Liver (tissue), 9 donors: ENCODE measurements around the gene PRAC1. TPM values are rescaled to one million over a fixed set of nuclear protein-coding genes. Genes with fewer than 3 reads are reported as not detected.

Source experiments
- DNase-seq: peaks from one replicate; pipeline ENCODE4 v3.0.0-alpha.2; 2017; ENCODE audit warnings: low spot score
- H3K27ac ChIP-seq, 2 donors: one replicate each; pipeline ENCODE4 v1.7.0; 2013; ENCODE audit warnings: inconsistent platforms in 2 of 2, low read length in 2 of 2, control low read depth in 1 of 2, low read depth in 1 of 2, mild to moderate bottlenecking in 1 of 2
- H3K27me3 ChIP-seq, 4 donors: one replicate each; pipeline versions ENCODE4 v1.6.1 to v1.7.0; 2013; ENCODE audit warnings: low read length in 3 of 4, inconsistent platforms in 1 of 4, mild to moderate bottlenecking in 1 of 4, moderate library complexity in 1 of 4; ENCODE audit not compliant: control insufficient read depth in 4 of 4, insufficient read depth in 4 of 4
- H3K36me3 ChIP-seq, 4 donors: one replicate each; pipeline versions ENCODE4 v1.6.1 to v1.7.0; 2013; ENCODE audit warnings: low read length in 3 of 4, mild to moderate bottlenecking in 3 of 4, low read depth in 1 of 4, moderate library complexity in 1 of 4; ENCODE audit not compliant: control insufficient read depth in 4 of 4, insufficient read depth in 3 of 4
- H3K4me1 ChIP-seq, 4 donors: one replicate each; pipeline versions ENCODE4 v1.6.1 to v1.7.0; 2013; ENCODE audit warnings: low read length in 3 of 4, mild to moderate bottlenecking in 3 of 4, moderate library complexity in 1 of 4; ENCODE audit not compliant: control insufficient read depth in 4 of 4, insufficient read depth in 4 of 4
- H3K4me3 ChIP-seq, 3 donors: one replicate each; pipeline versions ENCODE4 v1.6.1 to v1.7.0; 2013; ENCODE audit warnings: low read length in 3 of 3, control low read depth in 1 of 3, low read depth in 1 of 3, mild to moderate bottlenecking in 1 of 3
- H3K9ac ChIP-seq, 2 donors: one replicate each; pipeline ENCODE4 v1.7.0; 2013; ENCODE audit warnings: low read length in 2 of 2, mild to moderate bottlenecking in 2 of 2, moderate library complexity in 2 of 2, control low read depth in 1 of 2, low read depth in 1 of 2
- H3K9me3 ChIP-seq, 4 donors: one replicate each; pipeline versions ENCODE4 v1.6.1 to v1.7.0; 2013; ENCODE audit warnings: low read length in 3 of 4; ENCODE audit not compliant: control insufficient read depth in 4 of 4
- EGR1 ChIP-seq, 2 donors: IDR thresholded peaks; 2 replicates each; pipeline ENCODE4 v1.6.1; 2016 to 2018; ENCODE audit warnings: antibody characterized with exemption in 2 of 2, low read depth in 2 of 2
- FOXA1 ChIP-seq: IDR thresholded peaks from 2 replicates; pipeline ENCODE4 v1.6.1; 2016; ENCODE audit warnings: antibody characterized with exemption
- GABPA ChIP-seq, 2 donors: IDR thresholded peaks in 1 of 2; conservative IDR thresholded peaks in 1 of 2; 2 replicates each; pipeline ENCODE4 v1.6.1; 2016; ENCODE audit warnings: antibody characterized with exemption in 2 of 2, mild to moderate bottlenecking in 1 of 2, moderate library complexity in 1 of 2
- HNF4A ChIP-seq, 2 donors: conservative IDR thresholded peaks; 2 replicates each; pipeline ENCODE4 v1.6.1; 2016; ENCODE audit warnings: antibody characterized with exemption in 2 of 2, mild to moderate bottlenecking in 2 of 2
- HNF4G ChIP-seq: IDR thresholded peaks from 2 replicates; pipeline ENCODE4 v1.6.1; 2016; ENCODE audit warnings: antibody characterized with exemption
- JUND ChIP-seq, 2 donors: IDR thresholded peaks; 2 replicates each; pipeline ENCODE4 v1.6.1; 2016; ENCODE audit warnings: antibody characterized with exemption in 2 of 2
- NR2F2 ChIP-seq: IDR thresholded peaks from 2 replicates; pipeline ENCODE4 v1.6.1; 2016; ENCODE audit warnings: antibody characterized with exemption
- RAD21 ChIP-seq, 2 donors: IDR thresholded peaks; 2 replicates each; pipeline ENCODE4 v1.6.1; 2016; ENCODE audit warnings: antibody characterized with exemption in 2 of 2, mild to moderate bottlenecking in 2 of 2
- RXRA ChIP-seq, 2 donors: IDR thresholded peaks; 2 replicates each; pipeline ENCODE4 v1.6.1; 2017 to 2018; ENCODE audit warnings: antibody characterized with exemption in 2 of 2, mild to moderate bottlenecking in 1 of 2
- TAF1 ChIP-seq: conservative IDR thresholded peaks from 2 replicates; pipeline ENCODE4 v1.6.1; 2016; ENCODE audit warnings: antibody characterized with exemption, mild to moderate bottlenecking
- YY1 ChIP-seq: IDR thresholded peaks from 2 replicates; pipeline ENCODE4 v1.6.1; 2016; ENCODE audit warnings: antibody characterized with exemption, mild to moderate bottlenecking
- WGBS: extraction: QIAGEN DNeasy Blood & Tissue Kit; methylation state at CpG from one replicate; pipeline ENCODE4 v1.1.7; 2013; 5-methylcytosine and 5-hydroxymethylcytosine counted together
- polyA plus RNA-seq, 2 donors: library from polyadenylated mRNA; stranded (reverse) in 1 of 2; unstranded in 1 of 2; fragments of 200-250 nt in 1 of 2; fragments of >200 nt in 1 of 2; fragmentation: Nextera tagmentation in 1 of 2; extraction: Ambion mirVana in 1 of 2; gene quantifications; one replicate each; pipeline versions ENCODE4 v1.2.1 to v1.2.3, GENCODE V29; 2013 to 2015
- total RNA-seq, 2 donors: library from RNA; depleted of rRNA; stranded (reverse); fragments of >200 nt; gene quantifications; one replicate each; pipeline ENCODE4 v1.2.3, GENCODE V29; 2014
- TF ChIP-seq, protein P1 (sequence below): IDR thresholded peaks from 2 replicates; pipeline ENCODE4 v1.6.1; 2016; ENCODE audit warnings: antibody characterized with exemption
- TF ChIP-seq, protein P2 (sequence below): fragments of 150-350 bp; IDR thresholded peaks from 2 replicates; pipeline ENCODE4 v1.5.1; 2017; ENCODE audit warnings: improper control_type of control experiment, low read depth, low read length; ENCODE audit not compliant: missing input control
- TF ChIP-seq, protein P3 (sequence below): IDR thresholded peaks from 2 replicates; pipeline ENCODE4 v1.6.1; 2016; ENCODE audit warnings: antibody characterized with exemption
- TF ChIP-seq, protein P4 (sequence below): IDR thresholded peaks from 2 replicates; pipeline ENCODE4 v1.6.1; 2016; ENCODE audit warnings: antibody characterized with exemption
- donor health status: healthy.
- donor health status: healthy.
- donor health status: healthy.
- donor health status: healthy.
- donor health status: healthy.

Gene PRAC1
- total and polyA plus RNA-seq, 4 donors: not detected

DNA sequence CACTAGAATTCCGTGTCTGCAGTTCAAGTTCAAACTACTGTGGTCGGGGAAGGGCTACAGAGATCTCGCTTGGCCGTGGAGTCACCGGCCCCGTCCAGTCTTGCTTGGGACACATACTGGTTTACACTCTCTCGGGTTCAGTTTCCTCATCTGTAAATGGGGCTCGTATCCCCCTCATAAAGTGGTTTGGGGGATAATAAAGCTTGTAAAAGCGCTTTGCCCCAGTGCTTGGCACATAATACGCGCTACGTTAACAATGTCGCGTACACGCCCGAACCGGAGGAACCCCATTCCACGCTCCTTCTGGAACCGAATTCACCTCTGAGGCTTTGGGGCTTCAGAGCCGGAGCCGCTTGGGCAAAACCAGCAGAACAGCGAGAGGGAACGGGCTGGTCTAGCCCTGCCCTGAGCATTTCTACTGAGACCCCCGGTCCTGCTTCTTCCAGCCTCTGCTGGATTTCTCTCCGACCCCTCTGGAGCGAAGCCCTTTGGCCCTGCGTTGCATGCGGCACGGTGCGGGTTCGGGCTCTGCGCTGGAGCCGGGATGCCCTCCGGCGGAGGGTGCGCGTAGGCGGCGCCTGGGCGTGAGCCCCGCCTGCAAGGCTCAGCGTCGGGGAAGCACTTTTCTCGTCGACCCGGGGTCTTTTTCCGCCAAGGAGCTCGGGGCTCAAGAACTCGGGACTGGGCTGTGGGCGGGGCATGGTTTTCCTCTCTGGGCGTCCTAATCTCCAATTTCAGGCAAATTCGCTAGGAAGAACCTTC is 32.4 kb upstream of the PRAC1 start (continued):
- TF ChIP-seq, protein P1, sequence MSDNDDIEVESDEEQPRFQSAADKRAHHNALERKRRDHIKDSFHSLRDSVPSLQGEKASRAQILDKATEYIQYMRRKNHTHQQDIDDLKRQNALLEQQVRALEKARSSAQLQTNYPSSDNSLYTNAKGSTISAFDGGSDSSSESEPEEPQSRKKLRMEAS: no peak
- TF ChIP-seq TAF1 (no peak), NR2F2 (no peak), HNF4G (no peak)
- TF ChIP-seq, protein P2, sequence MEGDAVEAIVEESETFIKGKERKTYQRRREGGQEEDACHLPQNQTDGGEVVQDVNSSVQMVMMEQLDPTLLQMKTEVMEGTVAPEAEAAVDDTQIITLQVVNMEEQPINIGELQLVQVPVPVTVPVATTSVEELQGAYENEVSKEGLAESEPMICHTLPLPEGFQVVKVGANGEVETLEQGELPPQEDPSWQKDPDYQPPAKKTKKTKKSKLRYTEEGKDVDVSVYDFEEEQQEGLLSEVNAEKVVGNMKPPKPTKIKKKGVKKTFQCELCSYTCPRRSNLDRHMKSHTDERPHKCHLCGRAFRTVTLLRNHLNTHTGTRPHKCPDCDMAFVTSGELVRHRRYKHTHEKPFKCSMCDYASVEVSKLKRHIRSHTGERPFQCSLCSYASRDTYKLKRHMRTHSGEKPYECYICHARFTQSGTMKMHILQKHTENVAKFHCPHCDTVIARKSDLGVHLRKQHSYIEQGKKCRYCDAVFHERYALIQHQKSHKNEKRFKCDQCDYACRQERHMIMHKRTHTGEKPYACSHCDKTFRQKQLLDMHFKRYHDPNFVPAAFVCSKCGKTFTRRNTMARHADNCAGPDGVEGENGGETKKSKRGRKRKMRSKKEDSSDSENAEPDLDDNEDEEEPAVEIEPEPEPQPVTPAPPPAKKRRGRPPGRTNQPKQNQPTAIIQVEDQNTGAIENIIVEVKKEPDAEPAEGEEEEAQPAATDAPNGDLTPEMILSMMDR: no peak

DNA sequence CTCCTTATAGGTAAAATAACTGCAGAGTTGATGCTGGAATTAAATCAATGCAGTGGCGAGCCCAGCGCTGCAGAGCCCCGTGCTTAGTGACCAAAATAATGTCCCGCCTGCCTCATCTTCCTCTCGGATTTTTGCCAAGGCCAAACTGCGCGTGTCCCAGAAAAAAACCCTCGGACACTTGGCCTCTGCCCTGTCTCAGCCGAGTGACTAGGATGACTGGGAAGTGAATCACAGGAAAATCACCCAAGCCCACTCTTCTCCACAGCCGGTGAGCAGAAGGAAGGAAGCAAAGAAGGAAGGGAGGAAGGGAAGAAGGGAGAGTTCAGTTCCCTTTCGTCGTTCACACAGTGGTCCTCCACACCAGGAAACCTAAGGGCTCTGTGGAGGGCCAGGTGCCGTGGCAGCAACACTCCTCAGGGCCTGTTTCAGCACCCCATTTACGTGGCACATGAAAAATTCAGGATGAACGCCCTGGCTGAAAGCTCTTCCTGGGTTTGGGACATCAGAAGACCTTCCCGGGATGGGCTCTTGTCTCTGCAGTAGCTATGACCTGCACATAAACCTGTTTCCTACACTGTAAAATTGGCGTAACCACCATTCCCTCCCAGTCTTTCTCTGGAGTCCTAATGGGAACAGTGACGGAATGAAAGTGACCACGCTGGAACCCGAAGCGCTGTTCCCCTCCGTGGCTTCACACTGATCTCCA is 31.6 kb upstream of the PRAC1 start:
- Histone ChIP-seq H3K4me1 (peaks cover 2 to 7% (median 4%) of the 10 kb centered on the region in 4 donors), H3K4me3 (no peak overlapping the region), H3K27me3 (peaks cover 5 to 63% (median 24%) of the 10 kb centered on the region in 4 donors), H3K27ac (no peak overlapping the region), H3K36me3 (no peaks in the 10 kb centered on the region), H3K9me3 (no peaks in the 10 kb centered on the region), H3K9ac (no peak overlapping the region)
- 13% methylated on average over 22 of the region's 22 CpGs for WGBS
- TF ChIP-seq HNF4G (no peak), NR2F2 (no peak), HNF4A (conservative IDR thresholded peaks at IDR 0.05) (no peak), JUND (IDR thresholded peaks at IDR 0.05) (no peak), EGR1 (IDR thresholded peaks at IDR 0.05; ENCODE audit: low read depth in 2 of 2) (no peak), RXRA (IDR thresholded peaks at IDR 0.05) (no peak), GABPA (IDR thresholded peaks at IDR 0.05 in 1 of 2, conservative IDR thresholded peaks at IDR 0.05 in 1 of 2) (no peak), FOXA1 (no peak), YY1 (no peak)
- TF ChIP-seq, protein P3, sequence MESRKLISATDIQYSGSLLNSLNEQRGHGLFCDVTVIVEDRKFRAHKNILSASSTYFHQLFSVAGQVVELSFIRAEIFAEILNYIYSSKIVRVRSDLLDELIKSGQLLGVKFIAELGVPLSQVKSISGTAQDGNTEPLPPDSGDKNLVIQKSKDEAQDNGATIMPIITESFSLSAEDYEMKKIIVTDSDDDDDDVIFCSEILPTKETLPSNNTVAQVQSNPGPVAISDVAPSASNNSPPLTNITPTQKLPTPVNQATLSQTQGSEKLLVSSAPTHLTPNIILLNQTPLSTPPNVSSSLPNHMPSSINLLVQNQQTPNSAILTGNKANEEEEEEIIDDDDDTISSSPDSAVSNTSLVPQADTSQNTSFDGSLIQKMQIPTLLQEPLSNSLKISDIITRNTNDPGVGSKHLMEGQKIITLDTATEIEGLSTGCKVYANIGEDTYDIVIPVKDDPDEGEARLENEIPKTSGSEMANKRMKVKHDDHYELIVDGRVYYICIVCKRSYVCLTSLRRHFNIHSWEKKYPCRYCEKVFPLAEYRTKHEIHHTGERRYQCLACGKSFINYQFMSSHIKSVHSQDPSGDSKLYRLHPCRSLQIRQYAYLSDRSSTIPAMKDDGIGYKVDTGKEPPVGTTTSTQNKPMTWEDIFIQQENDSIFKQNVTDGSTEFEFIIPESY: no peak
- DNase-seq: no peak

DNA sequence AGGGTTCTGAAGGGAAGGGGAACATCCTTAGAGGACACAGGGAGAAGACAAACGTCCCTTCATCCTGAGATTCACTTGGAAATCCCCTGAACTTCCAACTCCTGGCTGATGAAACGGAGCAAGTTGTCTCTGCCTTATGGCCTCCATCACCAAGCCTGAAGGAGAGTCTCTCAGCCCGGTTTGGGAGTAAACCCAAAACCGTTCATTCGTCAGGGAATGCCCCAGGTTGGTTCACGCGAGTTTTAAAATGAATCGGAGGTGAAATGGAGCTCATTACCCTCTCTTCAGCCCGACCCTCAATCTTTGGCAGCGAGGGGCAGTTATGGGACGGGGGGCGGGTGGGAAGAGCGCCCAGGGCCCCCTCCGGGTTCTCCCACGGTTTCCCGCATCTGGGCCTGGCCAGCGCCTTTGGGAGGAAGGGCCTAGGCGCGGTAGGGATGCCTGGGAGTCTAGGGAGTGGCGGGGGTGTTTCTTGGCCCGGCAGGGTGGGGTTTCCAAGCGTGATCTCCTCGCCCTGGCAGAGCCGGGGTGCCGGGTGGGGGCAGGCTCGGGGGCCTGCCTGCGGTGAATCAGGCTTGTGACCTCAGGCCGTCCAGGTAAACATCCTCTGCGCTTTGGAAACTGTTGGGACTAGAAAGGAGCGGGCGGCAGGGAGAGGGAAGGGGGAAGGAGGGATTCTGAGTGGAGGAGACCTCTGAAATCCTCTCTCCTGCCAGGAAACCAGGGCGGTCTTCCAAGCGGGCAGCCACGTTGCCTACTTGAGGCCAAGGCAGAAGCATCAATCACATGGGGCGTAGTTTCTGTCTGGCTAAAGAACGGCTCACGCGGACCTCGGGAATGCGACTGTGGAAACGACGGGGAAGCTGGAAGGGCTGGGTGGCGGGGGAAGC is 30.3 kb upstream of the PRAC1 start:
- no peak for DNase-seq
- Histone ChIP-seq H3K4me1 (peaks cover 2 to 7% (median 4%) of the 10 kb centered on the region in 4 donors), H3K36me3 (no peaks in the 10 kb centered on the region), H3K4me3 (no peak overlapping the region), H3K9me3 (no peaks in the 10 kb centered on the region), H3K27ac (no peak overlapping the region), H3K9ac (no peak overlapping the region), H3K27me3 (peaks cover 5 to 66% (median 26%) of the 10 kb centered on the region in 4 donors)
- 8% methylated on average over 43 of the region's 43 CpGs for WGBS
- no peak for TF ChIP-seq HNF4G
- no peak for TF ChIP-seq YY1
- TF ChIP-seq, protein P4, sequence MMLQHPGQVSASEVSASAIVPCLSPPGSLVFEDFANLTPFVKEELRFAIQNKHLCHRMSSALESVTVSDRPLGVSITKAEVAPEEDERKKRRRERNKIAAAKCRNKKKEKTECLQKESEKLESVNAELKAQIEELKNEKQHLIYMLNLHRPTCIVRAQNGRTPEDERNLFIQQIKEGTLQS: no peak
- no peak for TF ChIP-seq GABPA (IDR thresholded peaks at IDR 0.05 in 1 of 2, conservative IDR thresholded peaks at IDR 0.05 in 1 of 2)
- no peak for TF ChIP-seq FOXA1
- TF ChIP-seq RAD21 (IDR thresholded peaks at IDR 0.05): no peak
- no peak for TF ChIP-seq JUND (IDR thresholded peaks at IDR 0.05)
